Measurements from ENCODE around the gene ZDHHC8. TPM values are rescaled to one million over a fixed set of nuclear protein-coding genes. Genes with fewer than 3 reads are reported as not detected.

The ZDHHC8 gene
- total RNA-seq, 2 donors from 2014 or later: 27.9 to 34.1 TPM

GRCh38 chr22:20117633-20118299 is 13.8 kb upstream of the ZDHHC8 start:
- no peaks in the 10 kb centered on the region for H3K9me3 ChIP-seq

GRCh38 chr22:20118300-20119020 is 13.1 kb upstream of the ZDHHC8 start:
- Histone ChIP-seq H3K27me3 (no peaks in the 10 kb centered on the region), H3K4me1 (peaks cover 7% of the 10 kb centered on the region), H3K27ac (no peak overlapping the region), H3K9ac (ENCODE audit: low read depth in 2 of 2, low read length in 2 of 2) (peak overlapping the region; percentile 67 to 78), H3K4me3 (peak overlapping the region; percentile 89), H3K36me3 (no peaks in the 10 kb centered on the region), H3K9me3 (no peaks in the 10 kb centered on the region)
- intact Hi-C loops (cut with DNase I): loop anchor here (5.0 to 10.0 kb wide), 2 partner anchors 36 to 154 kb away; partner anchors contain the start of gene DGCR8
- TF ChIP-seq CTCF (IDR thresholded peaks at IDR 0.05): no peak
- DNase-seq: no peak

More at GRCh38 chr22:20117633-20118299, 13.8 kb upstream of the ZDHHC8 start:
- no peak for TF ChIP-seq CTCF (IDR thresholded peaks at IDR 0.05)
- Histone ChIP-seq H3K9ac (ENCODE audit: low read depth in 2 of 2, low read length in 2 of 2) (peak overlapping the region; percentile 67 to 78), H3K4me1 (peaks cover 7% of the 10 kb centered on the region), H3K4me3 (peak overlapping the region; percentile 89), H3K36me3 (no peaks in the 10 kb centered on the region), H3K27me3 (no peaks in the 10 kb centered on the region), H3K27ac (peak overlapping the region; percentile 10)
- intact Hi-C loops (cut with DNase I): loop anchor here (5.0 to 10.0 kb wide), 2 partner anchors 35 to 153 kb away; partner anchors contain the start of gene DGCR8
- no peak for DNase-seq

GRCh38 chr22:20121856-20122415 is 9.7 kb upstream of the ZDHHC8 start:
- intact Hi-C loops (cut with DNase I): no loop called here

GRCh38 chr22:20123366-20124082 is 8.1 kb upstream of the ZDHHC8 start:
- H3K9me3 ChIP-seq: no peaks in the 10 kb centered on the region
- H3K27me3 ChIP-seq: no peaks in the 10 kb centered on the region
- no peak overlapping the region for H3K27ac ChIP-seq
- no peak for TF ChIP-seq CTCF (IDR thresholded peaks at IDR 0.05)
- no peaks in the 10 kb centered on the region for H3K4me1 ChIP-seq
- no peak overlapping the region for H3K4me3 ChIP-seq
- DNase-seq: no peak
- H3K36me3 ChIP-seq: peaks cover 4% of the 10 kb centered on the region
- intact Hi-C loops (cut with DNase I): no loop called here
- H3K9ac ChIP-seq (ENCODE audit: low read depth in 2 of 2, low read length in 2 of 2): no peak overlapping the region

More at GRCh38 chr22:20121856-20122415, 9.7 kb upstream of the ZDHHC8 start:
- Histone ChIP-seq H3K4me1 (no peaks in the 10 kb centered on the region), H3K27ac (no peak overlapping the region), H3K27me3 (no peaks in the 10 kb centered on the region), H3K9me3 (no peaks in the 10 kb centered on the region), H3K4me3 (no peak overlapping the region), H3K9ac (ENCODE audit: low read depth in 2 of 2, low read length in 2 of 2) (no peak overlapping the region), H3K36me3 (peaks cover 4% of the 10 kb centered on the region)
- TF ChIP-seq CTCF (IDR thresholded peaks at IDR 0.05): no peak
- DNase-seq: no peak
